Prostate gland (tissue), 2 donors: ENCODE data around the gene PFKP.

Experiments
- POLR2A ChIP-seq: fragments of 450-650 bp; IDR thresholded peaks from one replicate; pipeline ENCODE4 v1.6.1; 2016; ENCODE audit warnings: antibody characterized with exemption, mild to moderate bottlenecking
- TF ChIP-seq, protein P1 (sequence below), 4 experiments: fragments of 200-600 bp in 2 of 4; fragments of 450-650 bp in 2 of 4; sonication (generic) in 2 of 4; IDR thresholded peaks; 1 replicate in 3 of 4; 2 replicates in 1 of 4; pipeline ENCODE4 v1.5.1; 2016 to 2019; ENCODE audit warnings: antibody characterized with exemption in 4 of 4, mild to moderate bottlenecking in 2 of 4, moderate library complexity in 2 of 4

GRCh38 chr10:3030765-3031164 lies 36.6 kb upstream of the PFKP start:
- TF ChIP-seq, protein P1, sequence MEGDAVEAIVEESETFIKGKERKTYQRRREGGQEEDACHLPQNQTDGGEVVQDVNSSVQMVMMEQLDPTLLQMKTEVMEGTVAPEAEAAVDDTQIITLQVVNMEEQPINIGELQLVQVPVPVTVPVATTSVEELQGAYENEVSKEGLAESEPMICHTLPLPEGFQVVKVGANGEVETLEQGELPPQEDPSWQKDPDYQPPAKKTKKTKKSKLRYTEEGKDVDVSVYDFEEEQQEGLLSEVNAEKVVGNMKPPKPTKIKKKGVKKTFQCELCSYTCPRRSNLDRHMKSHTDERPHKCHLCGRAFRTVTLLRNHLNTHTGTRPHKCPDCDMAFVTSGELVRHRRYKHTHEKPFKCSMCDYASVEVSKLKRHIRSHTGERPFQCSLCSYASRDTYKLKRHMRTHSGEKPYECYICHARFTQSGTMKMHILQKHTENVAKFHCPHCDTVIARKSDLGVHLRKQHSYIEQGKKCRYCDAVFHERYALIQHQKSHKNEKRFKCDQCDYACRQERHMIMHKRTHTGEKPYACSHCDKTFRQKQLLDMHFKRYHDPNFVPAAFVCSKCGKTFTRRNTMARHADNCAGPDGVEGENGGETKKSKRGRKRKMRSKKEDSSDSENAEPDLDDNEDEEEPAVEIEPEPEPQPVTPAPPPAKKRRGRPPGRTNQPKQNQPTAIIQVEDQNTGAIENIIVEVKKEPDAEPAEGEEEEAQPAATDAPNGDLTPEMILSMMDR (IDR thresholded peaks at IDR 0.05): no peak
- TF ChIP-seq POLR2A: no peak
